MM.1S (cell line): ENCODE measurements around the gene FOXO3.

Experiments
- DNase-seq: peaks from one replicate; pipeline ENCODE4 v3.0.0-alpha.2; 2015
- H2AFZ ChIP-seq: fragments of 300-600 bp; sonication (generic); 2 replicates; pipeline ENCODE4 v1.6.0; 2016; ENCODE audit warnings: antibody characterized with exemption, low read length
- H3F3A ChIP-seq: fragments of 300-600 bp; sonication (generic); 2 replicates; pipeline ENCODE4 v1.6.1; 2016; ENCODE audit warnings: mild to moderate bottlenecking, antibody characterized with exemption, low read length, moderate library complexity, mixed read lengths; ENCODE audit not compliant: insufficient read depth
- H3K27ac ChIP-seq: fragments of 300-600 bp; sonication (generic); 2 replicates; pipeline ENCODE4 v1.5.1; 2016; ENCODE audit warnings: mild to moderate bottlenecking, low read length
- H3K27me3 ChIP-seq: fragments of 300-600 bp; sonication (generic); replicated peaks from 2 replicates; pipeline ENCODE4 v1.6.0; 2016; ENCODE audit warnings: low read length; ENCODE audit not compliant: insufficient read depth
- H3K36me3 ChIP-seq: fragments of 300-600 bp; sonication (generic); replicated peaks from 2 replicates; pipeline ENCODE4 v1.6.1; 2016; ENCODE audit warnings: mild to moderate bottlenecking, low read length, mixed read lengths; ENCODE audit not compliant: insufficient read depth
- H3K4me1 ChIP-seq: fragments of 300-600 bp; sonication (generic); 2 replicates; pipeline ENCODE4 v1.6.1; 2016; ENCODE audit warnings: low read length, mixed read lengths
- H3K4me2 ChIP-seq: fragments of 300-600 bp; sonication (generic); 2 replicates; pipeline ENCODE4 v1.6.0; 2016; ENCODE audit warnings: low read depth, low read length
- H3K4me3 ChIP-seq: fragments of 300-600 bp; sonication (generic); 2 replicates; pipeline ENCODE4 v1.5.1; 2016; ENCODE audit warnings: low read length, mixed read lengths
- H3K79me2 ChIP-seq: fragments of 300-600 bp; sonication (generic); 2 replicates; pipeline ENCODE4 v1.6.1; 2016; ENCODE audit warnings: mixed run types, low read length, mixed read lengths
- H3K9ac ChIP-seq: fragments of 300-600 bp; sonication (generic); 2 replicates; pipeline ENCODE4 v1.6.1; 2016; ENCODE audit warnings: low read length, mixed read lengths
- H3K9me2 ChIP-seq: fragments of 300-600 bp; sonication (generic); replicated peaks from 2 replicates; pipeline ENCODE4 v1.6.1; 2016; ENCODE audit warnings: mild to moderate bottlenecking, low read length, mixed read lengths; ENCODE audit not compliant: insufficient read depth
- H3K9me3 ChIP-seq: fragments of 300-600 bp; sonication (generic); replicated peaks from 2 replicates; pipeline ENCODE4 v1.6.1; 2016; ENCODE audit warnings: mild to moderate bottlenecking, low read length, mixed read lengths; ENCODE audit not compliant: insufficient read depth
- H4K20me1 ChIP-seq: fragments of 300-600 bp; sonication (generic); 2 replicates; pipeline ENCODE4 v1.6.1; 2016; ENCODE audit warnings: mild to moderate bottlenecking, low read length, moderate library complexity, mixed read lengths; ENCODE audit not compliant: insufficient read depth
- CTCF ChIP-seq: fragments of 300-600 bp; sonication (generic); IDR thresholded peaks from 2 replicates; pipeline ENCODE4 v1.5.1; 2016; ENCODE audit warnings: antibody characterized with exemption, low read length, mixed read lengths
- EZH2 ChIP-seq: fragments of 300-600 bp; sonication (generic); optimal IDR thresholded peaks from 2 replicates; pipeline ENCODE3; 2017; ENCODE audit warnings: low read depth, mild to moderate bottlenecking, antibody characterized with exemption, low read length, mixed read lengths
- EZH2phosphoT487 ChIP-seq: fragments of 300-600 bp; sonication (generic); IDR thresholded peaks from 2 replicates; pipeline ENCODE4 v1.6.1; 2018; ENCODE audit warnings: antibody characterized with exemption, low read length

The FOXO3 gene

GRCh38 chr6:108690326-108691049 lies 129.8 kb downstream of the FOXO3 start:
- no peak for DNase-seq
- peak overlapping the region; percentile 32; the same call in 1 of the 2 replicates for H3K27ac ChIP-seq
- H3K9me2 ChIP-seq, result no peaks in the 10 kb centered on the region
- no peak for TF ChIP-seq EZH2phosphoT487
- no peak for TF ChIP-seq CTCF
- TF ChIP-seq EZH2, result no peak
- no peaks in the 10 kb centered on the region for H3K9me3 ChIP-seq
- H3K4me1 ChIP-seq, result peaks cover 52% of the 10 kb centered on the region
- no peak overlapping the region for H2AFZ ChIP-seq
- no peak overlapping the region for H3K4me3 ChIP-seq
- H3K79me2 ChIP-seq, result peaks cover 38% of the 10 kb centered on the region
- H3K9ac ChIP-seq, result no peak overlapping the region
- H4K20me1 ChIP-seq, result no peaks in the 10 kb centered on the region
- no peaks in the 10 kb centered on the region for H3K27me3 ChIP-seq
- peaks cover 66% of the 10 kb centered on the region for H3F3A ChIP-seq
- H3K36me3 ChIP-seq, result peaks cover 5% of the 10 kb centered on the region; the same call in 1 of the 2 replicates
- H3K4me2 ChIP-seq, result no peak overlapping the region

GRCh38 chr6:108693430-108694154 lies 132.9 kb downstream of the FOXO3 start:
- H3K9me2 ChIP-seq, result no peaks in the 10 kb centered on the region
- H3K79me2 ChIP-seq, result peaks cover 18% of the 10 kb centered on the region; the same call in 1 of the 2 replicates
- H3K27ac ChIP-seq, result peak overlapping the region; percentile 15; the same call in 1 of the 2 replicates
- no peak for DNase-seq
- H3F3A ChIP-seq, result peaks cover 38% of the 10 kb centered on the region
- H3K4me2 ChIP-seq, result no peak overlapping the region
- no peaks in the 10 kb centered on the region for H3K9me3 ChIP-seq
- no peak overlapping the region for H3K4me3 ChIP-seq
- peaks cover 21% of the 10 kb centered on the region for H3K4me1 ChIP-seq
- no peak for TF ChIP-seq EZH2phosphoT487
- no peak for TF ChIP-seq EZH2
- TF ChIP-seq CTCF, result no peak
- no peak overlapping the region for H3K9ac ChIP-seq
- H3K36me3 ChIP-seq, result no peaks in the 10 kb centered on the region; the same call in 1 of the 2 replicates
- no peaks in the 10 kb centered on the region for H4K20me1 ChIP-seq
- no peaks in the 10 kb centered on the region for H3K27me3 ChIP-seq
- no peak overlapping the region for H2AFZ ChIP-seq

- H3K9me2 ChIP-seq, result no peaks in the 10 kb centered on the region
- no peak overlapping the region for H3K9ac ChIP-seq
- H3K27me3 ChIP-seq, result no peaks in the 10 kb centered on the region
- no peak overlapping the region for H3K27ac ChIP-seq
- TF ChIP-seq CTCF, result no peak
- TF ChIP-seq EZH2phosphoT487, result no peak
- H3K9me3 ChIP-seq, result no peaks in the 10 kb centered on the region
- H3K36me3 ChIP-seq, result no peaks in the 10 kb centered on the region
- H3K4me2 ChIP-seq, result no peak overlapping the region
- peaks cover 9% of the 10 kb centered on the region for H3K4me1 ChIP-seq
- no peak for DNase-seq
- no peak overlapping the region for H3K4me3 ChIP-seq
- peaks cover 25% of the 10 kb centered on the region for H3F3A ChIP-seq
- no peak overlapping the region for H2AFZ ChIP-seq
- H4K20me1 ChIP-seq, result no peaks in the 10 kb centered on the region
- peaks cover 11% of the 10 kb centered on the region; the same call in 1 of the 2 replicates for H3K79me2 ChIP-seq
These were observed 134.1 kb downstream of the FOXO3 start for GRCh38 chr6:108694816-108695215.
